HepG2 (cell line): ENCODE results near the gene TWIST2.

Experiments
- CREM ChIP-seq, 2 experiments: sonication (generic) in 1 of 2; formaldehyde crosslinking in 1 of 2; IDR thresholded peaks; 2 replicates each; pipeline versions ENCODE4 v1.4.0 to v1.6.1; 2016 to 2020; ENCODE audit warnings: antibody characterized with exemption in 1 of 2, mild to moderate bottlenecking in 1 of 2, missing genetic modification reagents in 1 of 2
- CTCF ChIP-seq: sonication (generic); formaldehyde crosslinking; IDR thresholded peaks from 2 replicates; pipeline ENCODE4 v1.5.0; 2020; ENCODE audit warnings: mild to moderate bottlenecking, missing genetic modification reagents, moderate library complexity
- HNF4G ChIP-seq, 2 experiments: sonication (generic) in 1 of 2; formaldehyde crosslinking in 1 of 2; IDR thresholded peaks; 2 replicates each; pipeline versions ENCODE4 v1.4.0 to v1.6.1; 2011 to 2020; ENCODE audit warnings: borderline replicate concordance in 2 of 2, low read depth in 2 of 2, mild to moderate bottlenecking in 2 of 2, low read length in 1 of 2, missing genetic modification reagents in 1 of 2, moderate library complexity in 1 of 2
- JUND ChIP-seq: sonication (generic); formaldehyde crosslinking; IDR thresholded peaks from 2 replicates; pipeline ENCODE4 v1.8.0; 2022; ENCODE audit warnings: mild to moderate bottlenecking, missing genetic modification reagents
- POLR2A ChIP-seq, 2 experiments: IDR thresholded peaks; 2 replicates each; pipeline ENCODE4 v1.6.1; 2011; ENCODE audit warnings: low read depth in 2 of 2, low read length in 2 of 2, mild to moderate bottlenecking in 1 of 2, moderate library complexity in 1 of 2; ENCODE audit not compliant: insufficient read depth in 1 of 2
- SP1 ChIP-seq, 2 experiments: fragments of 450-650 bp in 1 of 2; sonication (generic) in 1 of 2; formaldehyde crosslinking in 1 of 2; IDR thresholded peaks; 2 replicates each; pipeline versions ENCODE4 v1.4.0 to v1.6.1; 2016 to 2020; ENCODE audit warnings: missing genetic modification reagents in 1 of 2
- TAF1 ChIP-seq: sonication (generic); formaldehyde crosslinking; IDR thresholded peaks from 2 replicates; pipeline ENCODE4 v1.4.0; 2020; ENCODE audit warnings: missing genetic modification reagents
- ZBTB43 ChIP-seq: sonication (generic); formaldehyde crosslinking; conservative IDR thresholded peaks from 2 replicates; pipeline ENCODE4 v1.4.0; 2020; ENCODE audit warnings: missing genetic modification reagents
- ZBTB7A ChIP-seq: sonication (generic); formaldehyde crosslinking; IDR thresholded peaks from 2 replicates; pipeline ENCODE4 v1.8.0; 2022; ENCODE audit warnings: mild to moderate bottlenecking, missing genetic modification reagents
- ZNF605 ChIP-seq: sonication (generic); formaldehyde crosslinking; IDR thresholded peaks from 2 replicates; pipeline ENCODE4 v1.8.0; 2022; ENCODE audit warnings: mild to moderate bottlenecking, missing genetic modification reagents
- ZNF607 ChIP-seq: sonication (generic); formaldehyde crosslinking; IDR thresholded peaks from 2 replicates; pipeline ENCODE4 v1.5.1; 2020; ENCODE audit warnings: missing genetic modification reagents, mild to moderate bottlenecking, borderline replicate concordance

GRCh38 chr2:238852206-238852869 lies 4.5 kb downstream of the TWIST2 start:
- TF ChIP-seq POLR2A (IDR thresholded peaks at IDR 0.05; ENCODE audit: insufficient read depth in 1 of 2, low read depth in 2 of 2, low read length in 2 of 2) = no peak
- TF ChIP-seq ZBTB7A (CRISPR knock-in tag) = no peak
- TF ChIP-seq ZNF605 (CRISPR knock-in tag) = no peak
- TF ChIP-seq CTCF = no peak
- TF ChIP-seq CREM (IDR thresholded peaks at IDR 0.05) = no peak
- no peak for TF ChIP-seq CREM (CRISPR knock-in tag; IDR thresholded peaks at IDR 0.05)
- TF ChIP-seq SP1 (IDR thresholded peaks at IDR 0.05) = no peak
- TF ChIP-seq SP1 (CRISPR knock-in tag; IDR thresholded peaks at IDR 0.05) = no peak
- TF ChIP-seq TAF1 (CRISPR knock-in tag) = no peak
- TF ChIP-seq ZBTB43 (CRISPR knock-in tag) = no peak
- TF ChIP-seq HNF4G (IDR thresholded peaks at IDR 0.05; ENCODE audit: borderline replicate concordance, low read depth, low read length) = no peak
- TF ChIP-seq HNF4G (CRISPR knock-in tag; IDR thresholded peaks at IDR 0.05; ENCODE audit: borderline replicate concordance, low read depth) = no peak
- no peak for TF ChIP-seq JUND (CRISPR knock-in tag)
- no peak for TF ChIP-seq ZNF607 (CRISPR knock-in tag)
